ENCODE data around the gene ARHGAP44.

GRCh38 chr17:12839042-12839441 is 49.7 kb downstream of the ARHGAP44 start:
- TF ChIP-seq CTCF (IDR thresholded peaks at IDR 0.05): no peak
- no peak for TF ChIP-seq EZH2phosphoT487 (IDR thresholded peaks at IDR 0.05)
- no peak for TF ChIP-seq EZH2 (IDR thresholded peaks at IDR 0.05)
